HEK293T (cell line): Measurements from ENCODE around the gene FAM177A1.

Experiments
- ARNT ChIP-seq: fragments of 450-650 bp; IDR thresholded peaks from 2 replicates; pipeline ENCODE4 v1.6.1; 2017; ENCODE audit warnings: mild to moderate bottlenecking
- BHLHE40 ChIP-seq: fragments of 450-650 bp; IDR thresholded peaks from 2 replicates; pipeline ENCODE4 v1.6.1; 2016; ENCODE audit warnings: mild to moderate bottlenecking, moderate library complexity, borderline replicate concordance
- CTBP1 ChIP-seq: fragments of 450-650 bp; IDR thresholded peaks from 2 replicates; pipeline ENCODE4 v1.6.1; 2016; ENCODE audit warnings: borderline replicate concordance
- ELF4 ChIP-seq: fragments of 450-650 bp; IDR thresholded peaks from 2 replicates; pipeline ENCODE4 v1.6.1; 2017; ENCODE audit warnings: antibody characterized with exemption
- FOXA1 ChIP-seq: fragments of 450-650 bp; IDR thresholded peaks from 2 replicates; pipeline ENCODE4 v1.6.1; 2016; ENCODE audit warnings: mild to moderate bottlenecking
- FOXM1 ChIP-seq: fragments of 450-650 bp; IDR thresholded peaks from 2 replicates; pipeline ENCODE4 v1.6.1; 2017; ENCODE audit warnings: mild to moderate bottlenecking, borderline replicate concordance
- LEF1 ChIP-seq: fragments of 450-650 bp; IDR thresholded peaks from 2 replicates; pipeline ENCODE4 v1.6.1; 2017; ENCODE audit warnings: mild to moderate bottlenecking, borderline replicate concordance
- SP1 ChIP-seq: fragments of 450-650 bp; IDR thresholded peaks from 2 replicates; pipeline ENCODE4 v1.6.1; 2017
- SUZ12 ChIP-seq: fragments of 450-650 bp; IDR thresholded peaks from 2 replicates; pipeline ENCODE4 v1.6.1; 2016; ENCODE audit warnings: mild to moderate bottlenecking
- TARDBP ChIP-seq: fragments of 450-650 bp; IDR thresholded peaks from 2 replicates; pipeline ENCODE4 v1.6.1; 2016
- TF ChIP-seq, protein P1 (sequence below): fragments of 450-650 bp; IDR thresholded peaks from 2 replicates; pipeline ENCODE4 v1.6.1; 2016

DNA sequence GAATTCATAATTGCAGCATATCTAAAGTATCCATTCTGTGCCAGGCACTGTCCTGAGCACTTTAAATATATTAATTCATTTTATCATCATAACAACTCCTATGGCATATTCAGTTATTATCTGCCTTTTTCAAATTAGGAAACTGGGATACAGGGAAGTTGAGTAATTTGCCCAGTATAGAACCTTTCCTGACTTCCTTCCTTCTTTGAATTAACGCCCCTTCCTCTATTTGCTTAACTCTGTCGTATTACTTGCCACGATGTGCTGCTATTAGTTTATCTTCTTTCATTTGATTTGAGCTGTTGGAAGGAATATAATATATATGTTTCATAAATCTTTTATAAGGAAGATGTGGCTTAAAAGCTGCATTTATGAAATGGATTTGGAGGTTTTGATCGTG is 25.4 kb upstream of the FAM177A1 start:
- TF ChIP-seq, protein P1, sequence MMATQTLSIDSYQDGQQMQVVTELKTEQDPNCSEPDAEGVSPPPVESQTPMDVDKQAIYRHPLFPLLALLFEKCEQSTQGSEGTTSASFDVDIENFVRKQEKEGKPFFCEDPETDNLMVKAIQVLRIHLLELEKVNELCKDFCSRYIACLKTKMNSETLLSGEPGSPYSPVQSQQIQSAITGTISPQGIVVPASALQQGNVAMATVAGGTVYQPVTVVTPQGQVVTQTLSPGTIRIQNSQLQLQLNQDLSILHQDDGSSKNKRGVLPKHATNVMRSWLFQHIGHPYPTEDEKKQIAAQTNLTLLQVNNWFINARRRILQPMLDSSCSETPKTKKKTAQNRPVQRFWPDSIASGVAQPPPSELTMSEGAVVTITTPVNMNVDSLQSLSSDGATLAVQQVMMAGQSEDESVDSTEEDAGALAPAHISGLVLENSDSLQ = no peak
- TF ChIP-seq CTBP1 (no peak), ELF4 (no peak), SUZ12 (no peak), FOXM1 (no peak), SP1 (no peak), LEF1 (no peak), ARNT (no peak), BHLHE40 (no peak), TARDBP (no peak), FOXA1 (no peak)
